Mesendoderm (in vitro differentiated cells): ENCODE results near the gene ADI1. TPM values are rescaled to one million over a fixed set of nuclear protein-coding genes. Genes with fewer than 3 reads are reported as not detected.

ENCODE experiments used
- DNase-seq: peaks from one replicate; pipeline ENCODE4 v3.0.0; 2013
- H2AK5ac ChIP-seq: 2 replicates; pipeline ENCODE4 v1.6.1; 2013; ENCODE audit warnings: low read length, inconsistent platforms
- H2BK120ac ChIP-seq: 2 replicates; pipeline ENCODE4 v1.6.1; 2013; ENCODE audit warnings: low read depth, mild to moderate bottlenecking, low read length, moderate library complexity, mixed read lengths
- H2BK15ac ChIP-seq: replicated peaks from 2 replicates; pipeline ENCODE4 v1.6.1; 2013; ENCODE audit warnings: low read depth, mild to moderate bottlenecking, moderate library complexity
- H2BK5ac ChIP-seq: 2 replicates; pipeline ENCODE4 v1.6.1; 2013; ENCODE audit warnings: low read length, inconsistent platforms
- H3K18ac ChIP-seq: 2 replicates; pipeline ENCODE4 v1.6.1; 2013; ENCODE audit warnings: mild to moderate bottlenecking, low read length, mixed read lengths
- H3K23ac ChIP-seq: one replicate; pipeline ENCODE4 v1.6.1; 2013; ENCODE audit warnings: low read length
- H3K27ac ChIP-seq: 2 replicates; pipeline ENCODE4 v1.5.1; 2013; ENCODE audit warnings: low read depth, mild to moderate bottlenecking, inconsistent platforms, low read length, moderate library complexity
- H3K27me3 ChIP-seq: 2 replicates; pipeline ENCODE4 v1.6.1; 2013; ENCODE audit warnings: low read length, control low read depth, mild to moderate bottlenecking, inconsistent platforms; ENCODE audit not compliant: insufficient read depth, poor library complexity
- H3K36me3 ChIP-seq: 2 replicates; pipeline ENCODE4 v1.6.1; 2013; ENCODE audit warnings: low read length, inconsistent platforms; ENCODE audit not compliant: control insufficient read depth, insufficient read depth
- H3K4ac ChIP-seq: one replicate; pipeline ENCODE4 v1.6.1; 2013; ENCODE audit warnings: low read depth, mild to moderate bottlenecking, low read length, moderate library complexity
- H3K4me1 ChIP-seq: 2 replicates; pipeline ENCODE4 v1.6.1; 2013; ENCODE audit warnings: low read depth, low read length, inconsistent platforms; ENCODE audit not compliant: control insufficient read depth
- H3K4me2 ChIP-seq: 2 replicates; pipeline ENCODE4 v1.6.1; 2013; ENCODE audit warnings: low read length
- H3K4me3 ChIP-seq: 2 replicates; pipeline ENCODE4 v1.5.1; 2013; ENCODE audit warnings: mild to moderate bottlenecking, low read length
- H3K56ac ChIP-seq: one replicate; pipeline ENCODE4 v1.6.1; 2013; ENCODE audit warnings: low read length
- H3K79me1 ChIP-seq: 2 replicates; pipeline ENCODE4 v1.6.1; 2013; ENCODE audit warnings: low read length, inconsistent platforms
- H3K79me2 ChIP-seq: 2 replicates; pipeline ENCODE4 v1.6.1; 2013; ENCODE audit warnings: mild to moderate bottlenecking, low read length; ENCODE audit not compliant: control insufficient read depth, insufficient read depth
- H3K9ac ChIP-seq: 2 replicates; pipeline ENCODE4 v1.6.1; 2013; ENCODE audit warnings: low read length, inconsistent platforms
- H4K5ac ChIP-seq: one replicate; pipeline ENCODE4 v1.6.1; 2013; ENCODE audit warnings: low read length
- H4K8ac ChIP-seq: one replicate; pipeline ENCODE4 v1.6.1; 2013; ENCODE audit warnings: low read depth, mild to moderate bottlenecking, control low read depth, low read length, moderate library complexity
- WGBS: extraction: QIAGEN DNeasy Blood & Tissue Kit; methylation state at CpG from one replicate; pipeline ENCODE4 v1.1.7; 2013; ENCODE audit warnings: low lambda C conversion rate, missing lambda C conversion rate; ENCODE audit not compliant: insufficient coverage; ENCODE audit errors: extremely low coverage; 5-methylcytosine and 5-hydroxymethylcytosine counted together
- polyA plus RNA-seq, 2 experiments: library from polyadenylated mRNA; stranded (reverse); fragments of 200-250 nt; gene quantifications; one replicate each; pipeline ENCODE4 v1.2.3, GENCODE V29; 2013

Gene ADI1
- polyA plus RNA-seq (2013, experiment 1 of 2) = 35.2 TPM
- 34.9 TPM for polyA plus RNA-seq (2013, experiment 2 of 2)

- peak within 1 kb of the TSS; percentile 73 for H2BK5ac ChIP-seq
- no CpG with 5 or more reads among the region's 76 CpGs for WGBS
- H3K27me3 ChIP-seq = no peaks in the 10 kb centered on the region
- peaks cover 2% of the 10 kb centered on the region for H3K79me2 ChIP-seq
- H3K36me3 ChIP-seq = no peaks in the 10 kb centered on the region
- H3K9ac ChIP-seq = peak within 1 kb of the TSS; percentile 98
- no peak within 1 kb of the TSS for H2BK120ac ChIP-seq
- H3K56ac ChIP-seq = peak within 1 kb of the TSS; percentile 97
- DNase-seq = peak; percentile 91
- H3K23ac ChIP-seq = peak within 1 kb of the TSS; percentile 45
- no peak within 1 kb of the TSS for H4K5ac ChIP-seq
- peak within 1 kb of the TSS; percentile 89 for H3K4me3 ChIP-seq
- no peak within 1 kb of the TSS for H2BK15ac ChIP-seq
- peak within 1 kb of the TSS; percentile 96 for H3K18ac ChIP-seq
- no peaks in the 10 kb centered on the region for H3K79me1 ChIP-seq
- H4K8ac ChIP-seq = no peak within 1 kb of the TSS
- peak within 1 kb of the TSS; percentile 96 for H3K27ac ChIP-seq
- peak within 1 kb of the TSS; percentile 37 for H2AK5ac ChIP-seq
- peak within 1 kb of the TSS; percentile 93 for H3K4ac ChIP-seq
- peak within 1 kb of the TSS; percentile 95 for H3K4me2 ChIP-seq
- peaks cover 9% of the 10 kb centered on the region for H3K4me1 ChIP-seq
Observed at GRCh38 chr2:3519255-3520205, at the start of gene ADI1. Gene ADI1 (minus strand): TSS chr2:3519531. CDS start chr2:3519487, 44 bp downstream.

- no CpG with 5 or more reads among the region's 9 CpGs for WGBS
- Histone ChIP-seq H2BK15ac (no peak overlapping the region), H4K5ac (no peak overlapping the region), H3K36me3 (no peaks in the 10 kb centered on the region), H2BK120ac (no peak overlapping the region), H4K8ac (no peak overlapping the region), H3K79me1 (no peaks in the 10 kb centered on the region), H3K23ac (no peak overlapping the region), H3K56ac (no peak overlapping the region), H3K9ac (no peak overlapping the region), H2AK5ac (no peak overlapping the region), H3K27ac (no peak overlapping the region), H3K18ac (no peak overlapping the region), H3K27me3 (no peaks in the 10 kb centered on the region), H3K4ac (no peak overlapping the region), H3K79me2 (no peaks in the 10 kb centered on the region), H3K4me2 (no peak overlapping the region), H3K4me1 (no peaks in the 10 kb centered on the region), H2BK5ac (no peak overlapping the region), H3K4me3 (no peak overlapping the region)
- DNase-seq = no peak
Observed at GRCh38 chr2:3566806-3567205, 47.5 kb upstream of the ADI1 start.

DNA sequence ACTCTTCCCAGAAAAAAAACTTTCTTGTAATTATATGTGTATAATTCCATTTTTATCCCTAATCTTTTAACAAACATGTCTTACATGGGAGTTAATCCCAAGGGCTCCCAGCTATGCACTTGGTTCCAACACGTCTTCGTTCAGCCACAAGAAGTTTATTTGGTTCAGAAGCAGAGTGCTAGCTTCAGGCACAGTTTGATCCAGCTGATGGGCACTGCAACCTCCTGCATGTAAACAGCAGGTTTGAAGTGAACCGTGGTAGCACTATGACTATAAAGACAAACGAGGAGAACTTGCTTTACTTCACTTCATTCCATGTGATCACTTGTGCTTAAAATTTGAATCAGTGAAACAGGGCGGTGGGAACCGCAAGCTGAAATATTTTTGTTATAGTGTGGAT lies 45.8 kb upstream of the ADI1 start:
- no peak overlapping the region for H4K5ac ChIP-seq

DNA sequence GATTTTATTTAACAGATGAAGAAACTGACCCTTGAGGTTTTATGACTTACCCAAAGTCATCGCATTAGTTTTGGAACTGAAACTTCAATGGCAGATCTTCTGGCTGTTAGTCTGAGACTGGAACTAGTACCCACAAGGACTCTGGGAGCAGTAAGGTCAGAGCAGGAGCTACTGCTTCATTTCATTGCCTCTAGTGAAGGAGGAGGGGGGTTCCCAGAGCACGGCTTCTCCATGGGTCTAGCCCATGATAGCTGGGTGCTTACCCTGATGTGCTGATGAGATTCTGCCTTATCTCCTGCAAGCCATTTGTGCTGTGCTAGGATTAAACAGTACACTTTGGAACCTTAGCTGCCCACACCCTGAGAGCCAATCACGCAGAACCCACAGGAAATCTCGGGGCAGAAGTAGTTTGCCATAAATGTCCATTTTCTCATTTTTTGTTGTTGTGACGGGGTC lies 44.2 kb upstream of the ADI1 start:
- no peak overlapping the region for H2AK5ac ChIP-seq
- no peak for DNase-seq
- H3K23ac ChIP-seq = no peak overlapping the region
- no CpG with 5 or more reads among the region's 5 CpGs for WGBS
- H3K9ac ChIP-seq = no peak overlapping the region
- H2BK120ac ChIP-seq = no peak overlapping the region
- no peak overlapping the region for H3K27ac ChIP-seq
- H3K79me1 ChIP-seq = peaks cover 2% of the 10 kb centered on the region
- no peak overlapping the region for H4K5ac ChIP-seq
- H3K79me2 ChIP-seq = no peaks in the 10 kb centered on the region
- H3K56ac ChIP-seq = no peak overlapping the region
- no peaks in the 10 kb centered on the region for H3K36me3 ChIP-seq
- no peaks in the 10 kb centered on the region for H3K4me1 ChIP-seq
- H4K8ac ChIP-seq = no peak overlapping the region
- no peak overlapping the region for H3K4ac ChIP-seq
- no peak overlapping the region for H3K4me3 ChIP-seq
- no peak overlapping the region for H3K4me2 ChIP-seq
- no peak overlapping the region for H2BK5ac ChIP-seq
- H2BK15ac ChIP-seq = no peak overlapping the region
- no peak overlapping the region for H3K18ac ChIP-seq
- no peaks in the 10 kb centered on the region for H3K27me3 ChIP-seq

More for the DNA sequence above, 45.8 kb upstream of the ADI1 start:
- no peak overlapping the region for H3K4ac ChIP-seq
- H2BK120ac ChIP-seq = no peak overlapping the region
- H3K36me3 ChIP-seq = no peaks in the 10 kb centered on the region
- H4K8ac ChIP-seq = no peak overlapping the region
- no peak overlapping the region for H3K23ac ChIP-seq
- H3K56ac ChIP-seq = no peak overlapping the region
- H3K27ac ChIP-seq = no peak overlapping the region
- H3K4me2 ChIP-seq = no peak overlapping the region
- H3K79me1 ChIP-seq = peaks cover 1% of the 10 kb centered on the region
- no peak overlapping the region for H2BK5ac ChIP-seq
- no peak overlapping the region for H3K18ac ChIP-seq
- no peak for DNase-seq
- no peaks in the 10 kb centered on the region for H3K79me2 ChIP-seq
- H3K9ac ChIP-seq = no peak overlapping the region
- no peak overlapping the region for H2BK15ac ChIP-seq
- H2AK5ac ChIP-seq = no peak overlapping the region
- H3K27me3 ChIP-seq = no peaks in the 10 kb centered on the region
- H3K4me3 ChIP-seq = no peak overlapping the region
- no peaks in the 10 kb centered on the region for H3K4me1 ChIP-seq
- no CpG with 5 or more reads among the region's 6 CpGs for WGBS

DNA sequence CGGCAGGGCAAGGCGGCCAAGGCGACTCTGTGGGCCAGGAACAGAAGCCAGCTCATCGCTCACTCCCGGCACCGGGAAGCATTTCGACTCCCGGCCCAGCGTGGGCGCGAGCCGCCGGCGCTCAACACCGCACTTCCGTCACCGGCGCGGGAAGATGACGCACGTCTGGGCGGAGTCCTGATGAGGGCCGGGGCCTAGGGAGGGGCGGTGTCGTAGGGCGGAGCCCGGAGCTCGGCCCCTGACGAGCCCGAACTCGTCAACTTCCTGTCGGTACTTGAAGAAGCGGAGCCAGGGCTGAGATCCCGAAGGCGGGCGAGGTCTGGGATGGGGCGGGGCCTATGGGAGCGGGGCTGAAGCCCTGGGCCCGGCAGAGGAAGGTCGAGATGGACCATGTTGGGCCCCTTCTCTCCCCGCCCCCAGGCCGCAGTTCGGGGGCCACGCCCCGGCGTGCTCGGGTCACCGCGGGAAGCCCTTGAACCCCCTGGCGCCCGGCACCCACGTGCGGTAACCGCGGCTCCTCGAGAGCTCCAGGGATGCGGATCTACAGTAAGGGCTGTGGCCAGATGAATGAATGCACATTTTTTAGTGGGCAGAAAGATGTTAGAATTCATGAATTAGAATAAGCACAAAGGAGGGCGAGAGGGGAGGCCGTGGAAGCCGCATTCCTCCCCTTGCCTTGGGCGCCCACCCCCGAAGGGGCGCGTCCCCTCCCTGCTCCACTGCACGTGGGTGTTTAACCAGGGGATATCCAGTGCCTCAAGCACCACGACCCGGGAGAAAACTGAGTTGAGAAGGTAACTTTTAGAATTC lies 39.1 kb upstream of the ADI1 start, which contains the start of gene RNASEH1:
Gene RNASEH1 (minus strand): TSS at position 129 of the 810 bp plus-strand sequence. CDS start 73 bp downstream, at position 56.
- H3K4me3 ChIP-seq = peak within 1 kb of the TSS; percentile 96
- H4K5ac ChIP-seq = no peak within 1 kb of the TSS
- DNase-seq = peak; percentile 100
- no CpG with 5 or more reads among the region's 67 CpGs for whole genome bisulfite sequencing
- peaks cover 12% of the 10 kb centered on the region for H3K79me1 ChIP-seq
- H3K4ac ChIP-seq = peak within 1 kb of the TSS; percentile 92
- H3K27ac ChIP-seq = peak within 1 kb of the TSS; percentile 89
- peak within 1 kb of the TSS; percentile 95 for H3K56ac ChIP-seq
- no peak within 1 kb of the TSS for H4K8ac ChIP-seq
- no peak within 1 kb of the TSS for H2BK15ac ChIP-seq
- no peaks in the 10 kb centered on the region for H3K4me1 ChIP-seq
- no peak within 1 kb of the TSS for H2BK5ac ChIP-seq
- H3K23ac ChIP-seq = no peak within 1 kb of the TSS
- H2BK120ac ChIP-seq = no peak within 1 kb of the TSS
- H3K36me3 ChIP-seq = peaks cover 7% of the 10 kb centered on the region
- peaks cover 21% of the 10 kb centered on the region for H3K79me2 ChIP-seq
- peak within 1 kb of the TSS; percentile 95 for H3K9ac ChIP-seq
- peak within 1 kb of the TSS; percentile 71 for H3K4me2 ChIP-seq
- no peaks in the 10 kb centered on the region for H3K27me3 ChIP-seq
- peak within 1 kb of the TSS; percentile 75 for H3K18ac ChIP-seq
- peak within 1 kb of the TSS; percentile 62 for H2AK5ac ChIP-seq
